ENCODE measurements around the gene MBLAC1. TPM values are rescaled to one million over a fixed set of nuclear protein-coding genes. Genes with fewer than 3 reads are reported as not detected.

MBLAC1 gene
- total and polyA plus RNA-seq, 9 of the 15 experiments (the other 6 are each of a cell fraction or from before 2014, with no cell fraction given): 0.03 to 3.1 (median 0.52) TPM

DNA sequence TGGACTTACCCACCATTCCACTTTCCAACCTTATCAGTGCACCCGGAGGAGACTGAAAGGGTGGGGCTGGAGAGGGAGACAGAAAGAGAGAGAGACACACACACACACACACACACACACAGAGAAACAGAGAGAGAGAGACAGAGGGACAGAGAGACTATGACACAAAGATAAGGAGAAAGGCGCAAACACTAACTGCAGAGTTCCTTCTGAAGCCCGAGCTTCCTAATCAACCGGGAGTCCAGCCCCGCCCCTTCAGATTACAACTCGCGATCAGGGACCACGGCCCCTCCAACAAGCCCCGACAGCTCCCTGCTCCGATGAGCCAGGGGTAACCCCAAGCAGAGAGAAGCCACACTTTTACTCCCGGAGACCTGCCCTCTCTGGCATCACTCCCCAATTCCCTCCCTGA is 41.2 kb downstream of the MBLAC1 start:
- Histone ChIP-seq H3K9ac (ENCODE audit: insufficient read depth in 1 of 2, low read depth in 2 of 2, low read length in 2 of 2) (peak overlapping the region; percentile 48 to 90), H3K9me1 (ENCODE audit: control insufficient read depth, insufficient read depth, low read length) (no peaks in the 10 kb centered on the region), H3K27me3 (ENCODE audit: control insufficient read depth in 2 of 2, insufficient read depth in 2 of 2, low read length in 2 of 2) (no peaks in the 10 kb centered on the region), H4K20me1 (replicated peaks; ENCODE audit: control insufficient read depth, insufficient read depth, low read length) (no peaks in the 10 kb centered on the region), H3K9me3 (replicated peaks; ENCODE audit: control insufficient read depth, insufficient read depth, low read depth, low read length) (no peaks in the 10 kb centered on the region), H3K4me1 (replicated peaks in 1 of 2; ENCODE audit: control insufficient read depth in 2 of 2, insufficient read depth in 2 of 2, low read length in 2 of 2) (peaks cover 45 to 53% of the 10 kb centered on the region in 2 experiments), H3K27ac (ENCODE audit: extremely low read depth, low read depth, low read length) (peak overlapping the region; percentile 37; the same call in 2 of the 3 replicates), H2AFZ (ENCODE audit: low read depth, low read length) (peak overlapping the region; percentile 86), H3K4me3 (peak overlapping the region; percentile 32), H3K36me3 (ENCODE audit: control insufficient read depth, insufficient read depth, low read length) (no peaks in the 10 kb centered on the region), H3K79me2 (ENCODE audit: control insufficient read depth, insufficient read depth, low read length) (no peaks in the 10 kb centered on the region), H3K4me2 (ENCODE audit: insufficient read depth, low read length) (peak overlapping the region; percentile 91)
- peak; percentile 83 for ATAC-seq
- POLR2A ChIA-PET: interaction anchor here (0.7 to 1.6 kb wide), 8 partner anchors 9 to 262 kb away, joined by 4 to 15 read pairs (median 6); partner anchors contain the start of genes GPC2, LAMTOR4, MEPCE and STAG3
- CTCF ChIA-PET (ENCODE audit: low intra/inter-chr PET ratio): interaction anchor here (0.5 to 0.6 kb wide), 2 partner anchors 34 to 892 kb away, joined by 3 to 7 read pairs; no protein-coding TSS in a partner anchor
- BruUV-seq (replicated peaks): no TSS peak
- 2% methylated on average over 11 of the region's 11 CpGs for WGBS (ENCODE audit: insufficient coverage, low coverage, missing lambda C conversion rate)
- DNase-seq (ENCODE audit: extremely low read depth in 1 of 4, low spot score in 3 of 4): peak; percentile 62 to 87 (median 72)
- peak; percentile 92 for FAIRE-seq
- in situ Hi-C loops (cut with MboI): no loop called here
- intact Hi-C loops (cut with micrococcal nuclease): loop anchor here (1.0 kb wide), 1 partner anchor 10 kb away; the partner anchor contains the start of gene TRAPPC14
- no peak for TF ChIP-seq ZNF668 (CRISPR knock-in tag; IDR thresholded peaks at IDR 0.05)
- TF ChIP-seq FOXK1 (CRISPR knock-in tag; IDR thresholded peaks at IDR 0.05; ENCODE audit: borderline replicate concordance): no peak
- TF ChIP-seq, protein P1, sequence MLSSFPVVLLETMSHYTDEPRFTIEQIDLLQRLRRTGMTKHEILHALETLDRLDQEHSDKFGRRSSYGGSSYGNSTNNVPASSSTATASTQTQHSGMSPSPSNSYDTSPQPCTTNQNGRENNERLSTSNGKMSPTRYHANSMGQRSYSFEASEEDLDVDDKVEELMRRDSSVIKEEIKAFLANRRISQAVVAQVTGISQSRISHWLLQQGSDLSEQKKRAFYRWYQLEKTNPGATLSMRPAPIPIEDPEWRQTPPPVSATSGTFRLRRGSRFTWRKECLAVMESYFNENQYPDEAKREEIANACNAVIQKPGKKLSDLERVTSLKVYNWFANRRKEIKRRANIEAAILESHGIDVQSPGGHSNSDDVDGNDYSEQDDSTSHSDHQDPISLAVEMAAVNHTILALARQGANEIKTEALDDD (IDR thresholded peaks at IDR 0.05): no peak
- TF ChIP-seq CREM (IDR thresholded peaks at IDR 0.05; ENCODE audit: low read depth): peak; percentile 76
- no peak for TF ChIP-seq HNRNPH1 (optimal IDR thresholded peaks at IDR 0.05; ENCODE audit: low read depth, low read length)
- TF ChIP-seq SMAD3 (CRISPR knock-in tag; conservative IDR thresholded peaks at IDR 0.05): 0 out of 2 replicates have a peak, but pooled peaks have one; percentile 55
- peak; percentile 18; the same call in 1 of the 2 replicates for TF ChIP-seq CREB1 (IDR thresholded peaks at IDR 0.05)
- peak; percentile 59; the same call in 1 of the 2 replicates for TF ChIP-seq CREB1 (CRISPR knock-in tag; IDR thresholded peaks at IDR 0.05)
- TF ChIP-seq, protein P2, sequence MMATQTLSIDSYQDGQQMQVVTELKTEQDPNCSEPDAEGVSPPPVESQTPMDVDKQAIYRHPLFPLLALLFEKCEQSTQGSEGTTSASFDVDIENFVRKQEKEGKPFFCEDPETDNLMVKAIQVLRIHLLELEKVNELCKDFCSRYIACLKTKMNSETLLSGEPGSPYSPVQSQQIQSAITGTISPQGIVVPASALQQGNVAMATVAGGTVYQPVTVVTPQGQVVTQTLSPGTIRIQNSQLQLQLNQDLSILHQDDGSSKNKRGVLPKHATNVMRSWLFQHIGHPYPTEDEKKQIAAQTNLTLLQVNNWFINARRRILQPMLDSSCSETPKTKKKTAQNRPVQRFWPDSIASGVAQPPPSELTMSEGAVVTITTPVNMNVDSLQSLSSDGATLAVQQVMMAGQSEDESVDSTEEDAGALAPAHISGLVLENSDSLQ (IDR thresholded peaks at IDR 0.05): peak; percentile 76
- no peak for TF ChIP-seq ZNF830 (CRISPR knock-in tag; IDR thresholded peaks at IDR 0.05)
- no peak for TF ChIP-seq ZNF23 (CRISPR knock-in tag; IDR thresholded peaks at IDR 0.05)
- peak; percentile 41; the same call in 1 of the 2 replicates for TF ChIP-seq SNIP1 (IDR thresholded peaks at IDR 0.05; ENCODE audit: low read depth)
- no peak for TF ChIP-seq CGGBP1 (CRISPR knock-in tag; IDR thresholded peaks at IDR 0.05)
- TF ChIP-seq, protein P3, sequence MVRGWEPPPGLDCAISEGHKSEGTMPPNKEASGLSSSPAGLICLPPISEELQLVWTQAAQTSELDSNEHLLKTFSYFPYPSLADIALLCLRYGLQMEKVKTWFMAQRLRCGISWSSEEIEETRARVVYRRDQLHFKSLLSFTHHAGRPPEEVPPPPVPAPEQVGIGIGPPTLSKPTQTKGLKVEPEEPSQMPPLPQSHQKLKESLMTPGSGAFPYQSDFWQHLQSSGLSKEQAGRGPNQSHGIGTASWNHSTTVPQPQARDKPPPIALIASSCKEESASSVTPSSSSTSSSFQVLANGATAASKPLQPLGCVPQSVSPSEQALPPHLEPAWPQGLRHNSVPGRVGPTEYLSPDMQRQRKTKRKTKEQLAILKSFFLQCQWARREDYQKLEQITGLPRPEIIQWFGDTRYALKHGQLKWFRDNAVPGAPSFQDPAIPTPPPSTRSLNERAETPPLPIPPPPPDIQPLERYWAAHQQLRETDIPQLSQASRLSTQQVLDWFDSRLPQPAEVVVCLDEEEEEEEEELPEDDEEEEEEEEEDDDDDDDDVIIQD (CRISPR knock-in tag; IDR thresholded peaks at IDR 0.05): no peak
- no peak for TF ChIP-seq MXI1 (IDR thresholded peaks at IDR 0.05; ENCODE audit: low read depth, low read length)
- TF ChIP-seq SMARCA4 (IDR thresholded peaks at IDR 0.05): peak; percentile 96
- TF ChIP-seq, protein P4, sequence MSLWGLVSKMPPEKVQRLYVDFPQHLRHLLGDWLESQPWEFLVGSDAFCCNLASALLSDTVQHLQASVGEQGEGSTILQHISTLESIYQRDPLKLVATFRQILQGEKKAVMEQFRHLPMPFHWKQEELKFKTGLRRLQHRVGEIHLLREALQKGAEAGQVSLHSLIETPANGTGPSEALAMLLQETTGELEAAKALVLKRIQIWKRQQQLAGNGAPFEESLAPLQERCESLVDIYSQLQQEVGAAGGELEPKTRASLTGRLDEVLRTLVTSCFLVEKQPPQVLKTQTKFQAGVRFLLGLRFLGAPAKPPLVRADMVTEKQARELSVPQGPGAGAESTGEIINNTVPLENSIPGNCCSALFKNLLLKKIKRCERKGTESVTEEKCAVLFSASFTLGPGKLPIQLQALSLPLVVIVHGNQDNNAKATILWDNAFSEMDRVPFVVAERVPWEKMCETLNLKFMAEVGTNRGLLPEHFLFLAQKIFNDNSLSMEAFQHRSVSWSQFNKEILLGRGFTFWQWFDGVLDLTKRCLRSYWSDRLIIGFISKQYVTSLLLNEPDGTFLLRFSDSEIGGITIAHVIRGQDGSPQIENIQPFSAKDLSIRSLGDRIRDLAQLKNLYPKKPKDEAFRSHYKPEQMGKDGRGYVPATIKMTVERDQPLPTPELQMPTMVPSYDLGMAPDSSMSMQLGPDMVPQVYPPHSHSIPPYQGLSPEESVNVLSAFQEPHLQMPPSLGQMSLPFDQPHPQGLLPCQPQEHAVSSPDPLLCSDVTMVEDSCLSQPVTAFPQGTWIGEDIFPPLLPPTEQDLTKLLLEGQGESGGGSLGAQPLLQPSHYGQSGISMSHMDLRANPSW (CRISPR knock-in tag; IDR thresholded peaks at IDR 0.05): no peak
- TF ChIP-seq ZNF140 (CRISPR knock-in tag; IDR thresholded peaks at IDR 0.05): no peak
